Measurements from ENCODE around the gene ZNF761. TPM values are rescaled to one million over a fixed set of nuclear protein-coding genes. Genes with fewer than 3 reads are reported as not detected.
"Not testable (repeated sequence)": the region's sequence is repeated elsewhere in the genome, so short reads cannot be mapped to it uniquely, and the experiment has no call there.

ZNF761 gene
- total and polyA plus RNA-seq, 2 of the 13 experiments (the other 11 are each of a cell fraction or from before 2014, with no cell fraction given) = 11.6 to 16.2 TPM

DNA sequence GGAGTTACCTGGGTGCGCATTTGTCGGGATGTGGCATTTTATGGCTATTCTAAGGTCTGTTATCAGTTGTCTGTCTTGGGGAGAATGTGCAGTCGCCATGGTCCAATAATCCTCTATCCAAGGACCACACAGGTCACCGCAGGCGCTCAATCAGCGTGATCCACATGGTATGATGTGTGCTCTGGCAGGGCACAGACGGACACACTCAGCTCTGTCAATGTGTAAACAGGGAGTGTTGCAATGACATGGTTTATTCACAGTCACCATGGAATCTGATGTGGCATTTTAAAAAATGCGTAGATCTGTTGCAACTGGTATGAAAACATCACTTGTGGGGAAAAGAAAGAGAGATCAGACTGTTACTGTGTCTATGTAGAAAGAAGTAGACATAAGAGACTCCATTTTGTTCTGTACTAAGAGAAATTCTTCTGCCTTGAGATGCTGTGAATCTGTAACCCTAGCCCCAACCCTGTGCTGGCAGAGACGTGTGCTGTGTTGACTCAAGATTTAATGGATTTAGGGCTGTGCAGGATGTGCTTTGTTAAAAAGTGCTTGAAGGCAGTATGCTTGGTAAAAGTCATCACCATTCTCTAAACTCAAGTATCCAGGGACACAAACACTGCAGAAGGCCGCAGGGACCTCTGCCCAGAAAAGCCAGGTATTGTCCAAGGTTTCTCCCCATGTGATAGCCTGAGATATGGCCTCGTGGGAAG lies 65.7 kb downstream of the ZNF761 start:
- ATAC-seq (peak; percentile 100), FAIRE-seq (peak; percentile 91), DNase-seq (ENCODE audit: low spot score) (peak; percentile 92)
- intact Hi-C loops (cut with micrococcal nuclease; ENCODE audit: unreplicated experiment); H3K27me3 ChIP-seq (ENCODE audit: control insufficient read depth in 1 of 2, insufficient read depth in 2 of 2, low read length in 2 of 2); H2AFZ ChIP-seq (ENCODE audit: low read length); H4K20me1 ChIP-seq (ENCODE audit: insufficient read depth, low read length); H3K79me2 ChIP-seq (ENCODE audit: insufficient read depth, low read length); in situ Hi-C loops (cut with HindIII; ENCODE audit: extremely low pct_ligation_motif_present, low pct_unique_long_range_greater_than_20kb); BruUV-seq (replicated peaks); CTCF ChIA-PET (ENCODE audit: low intra/inter-chr PET ratio, low total read pairs); H3K36me3 ChIP-seq (replicated peaks in 1 of 2; ENCODE audit: control insufficient read depth in 1 of 2, insufficient read depth in 2 of 2, low read length in 2 of 2); H3K9me3 ChIP-seq (ENCODE audit: low read length): not testable (repeated sequence)
- H3K27ac ChIP-seq (ENCODE audit: extremely low read length, insufficient read depth, low read length) = peak overlapping the region; percentile 73
- WGBS (ENCODE audit: low lambda C conversion rate) = 20% methylated on average over 11 of the region's 11 CpGs
- H3K9ac ChIP-seq (ENCODE audit: insufficient read depth, low read depth, low read length) = peak overlapping the region; percentile 49
- H3K4me3 ChIP-seq (replicated peaks in 1 of 3; ENCODE audit: insufficient read depth in 1 of 3, low read depth in 2 of 3, low read length in 3 of 3) = peak overlapping the region in 1 of 3 experiments; percentile 40; a peak in 1 of 6 replicates
- H3K4me2 ChIP-seq (ENCODE audit: low read depth, low read length) = peak overlapping the region; percentile 60
- POLR2A ChIA-PET = interaction anchor here (2.2 kb wide), 1 partner anchor 10 kb away, joined by 5 read pairs; no protein-coding TSS in a partner anchor
- H3K4me1 ChIP-seq (ENCODE audit: insufficient read depth, low read length) = peaks cover 25% of the 10 kb centered on the region
- TF ChIP-seq DMAP1 (CRISPR knock-in tag; IDR thresholded peaks at IDR 0.05) = peak; percentile 58; the same call in 1 of the 2 replicates
- peak; percentile 28; the same call in 1 of the 2 replicates for TF ChIP-seq TBX3 (IDR thresholded peaks at IDR 0.05; ENCODE audit: borderline replicate concordance)
- peak; percentile 57; the same call in 1 of the 2 replicates for TF ChIP-seq RXRA (CRISPR knock-in tag; IDR thresholded peaks at IDR 0.05)
- 0 out of 2 replicates have a peak, but pooled peaks have one; percentile 32 for TF ChIP-seq NFKBIZ (CRISPR knock-in tag; IDR thresholded peaks at IDR 0.05)
- peak; percentile 29; the same call in 1 of the 2 replicates for TF ChIP-seq ZBTB21 (CRISPR knock-in tag; IDR thresholded peaks at IDR 0.05)
- TF ChIP-seq FOXK1 (CRISPR knock-in tag; IDR thresholded peaks at IDR 0.05; ENCODE audit: borderline replicate concordance, low read depth) = peak; percentile 96
- peak; percentile 74 for TF ChIP-seq FOXJ3 (CRISPR knock-in tag; IDR thresholded peaks at IDR 0.05; ENCODE audit: borderline replicate concordance)
- peak; percentile 76 for TF ChIP-seq MED1 (CRISPR knock-in tag; IDR thresholded peaks at IDR 0.05)
- TF ChIP-seq CEBPG (CRISPR knock-in tag; IDR thresholded peaks at IDR 0.05) = peak; percentile 93
- TF ChIP-seq, protein P1, sequence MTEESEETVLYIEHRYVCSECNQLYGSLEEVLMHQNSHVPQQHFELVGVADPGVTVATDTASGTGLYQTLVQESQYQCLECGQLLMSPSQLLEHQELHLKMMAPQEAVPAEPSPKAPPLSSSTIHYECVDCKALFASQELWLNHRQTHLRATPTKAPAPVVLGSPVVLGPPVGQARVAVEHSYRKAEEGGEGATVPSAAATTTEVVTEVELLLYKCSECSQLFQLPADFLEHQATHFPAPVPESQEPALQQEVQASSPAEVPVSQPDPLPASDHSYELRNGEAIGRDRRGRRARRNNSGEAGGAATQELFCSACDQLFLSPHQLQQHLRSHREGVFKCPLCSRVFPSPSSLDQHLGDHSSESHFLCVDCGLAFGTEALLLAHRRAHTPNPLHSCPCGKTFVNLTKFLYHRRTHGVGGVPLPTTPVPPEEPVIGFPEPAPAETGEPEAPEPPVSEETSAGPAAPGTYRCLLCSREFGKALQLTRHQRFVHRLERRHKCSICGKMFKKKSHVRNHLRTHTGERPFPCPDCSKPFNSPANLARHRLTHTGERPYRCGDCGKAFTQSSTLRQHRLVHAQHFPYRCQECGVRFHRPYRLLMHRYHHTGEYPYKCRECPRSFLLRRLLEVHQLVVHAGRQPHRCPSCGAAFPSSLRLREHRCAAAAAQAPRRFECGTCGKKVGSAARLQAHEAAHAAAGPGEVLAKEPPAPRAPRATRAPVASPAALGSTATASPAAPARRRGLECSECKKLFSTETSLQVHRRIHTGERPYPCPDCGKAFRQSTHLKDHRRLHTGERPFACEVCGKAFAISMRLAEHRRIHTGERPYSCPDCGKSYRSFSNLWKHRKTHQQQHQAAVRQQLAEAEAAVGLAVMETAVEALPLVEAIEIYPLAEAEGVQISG (CRISPR knock-in tag; IDR thresholded peaks at IDR 0.05) = peak; percentile 25; the same call in 1 of the 2 replicates
- 0 out of 2 replicates have a peak, but pooled peaks have one; percentile 38 for TF ChIP-seq GATAD1 (CRISPR knock-in tag; IDR thresholded peaks at IDR 0.05)
- TF ChIP-seq THAP11 (CRISPR knock-in tag; IDR thresholded peaks at IDR 0.05) = peak; percentile 57
- TF ChIP-seq, protein P2, sequence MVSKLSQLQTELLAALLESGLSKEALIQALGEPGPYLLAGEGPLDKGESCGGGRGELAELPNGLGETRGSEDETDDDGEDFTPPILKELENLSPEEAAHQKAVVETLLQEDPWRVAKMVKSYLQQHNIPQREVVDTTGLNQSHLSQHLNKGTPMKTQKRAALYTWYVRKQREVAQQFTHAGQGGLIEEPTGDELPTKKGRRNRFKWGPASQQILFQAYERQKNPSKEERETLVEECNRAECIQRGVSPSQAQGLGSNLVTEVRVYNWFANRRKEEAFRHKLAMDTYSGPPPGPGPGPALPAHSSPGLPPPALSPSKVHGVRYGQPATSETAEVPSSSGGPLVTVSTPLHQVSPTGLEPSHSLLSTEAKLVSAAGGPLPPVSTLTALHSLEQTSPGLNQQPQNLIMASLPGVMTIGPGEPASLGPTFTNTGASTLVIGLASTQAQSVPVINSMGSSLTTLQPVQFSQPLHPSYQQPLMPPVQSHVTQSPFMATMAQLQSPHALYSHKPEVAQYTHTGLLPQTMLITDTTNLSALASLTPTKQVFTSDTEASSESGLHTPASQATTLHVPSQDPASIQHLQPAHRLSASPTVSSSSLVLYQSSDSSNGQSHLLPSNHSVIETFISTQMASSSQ (IDR thresholded peaks at IDR 0.05; ENCODE audit: low read depth) = peak; percentile 47
- TF ChIP-seq, protein P2 (CRISPR knock-in tag; IDR thresholded peaks at IDR 0.05; ENCODE audit: borderline replicate concordance) = peak; percentile 66; the same call in 1 of the 2 replicates
- TF ChIP-seq, protein P3, sequence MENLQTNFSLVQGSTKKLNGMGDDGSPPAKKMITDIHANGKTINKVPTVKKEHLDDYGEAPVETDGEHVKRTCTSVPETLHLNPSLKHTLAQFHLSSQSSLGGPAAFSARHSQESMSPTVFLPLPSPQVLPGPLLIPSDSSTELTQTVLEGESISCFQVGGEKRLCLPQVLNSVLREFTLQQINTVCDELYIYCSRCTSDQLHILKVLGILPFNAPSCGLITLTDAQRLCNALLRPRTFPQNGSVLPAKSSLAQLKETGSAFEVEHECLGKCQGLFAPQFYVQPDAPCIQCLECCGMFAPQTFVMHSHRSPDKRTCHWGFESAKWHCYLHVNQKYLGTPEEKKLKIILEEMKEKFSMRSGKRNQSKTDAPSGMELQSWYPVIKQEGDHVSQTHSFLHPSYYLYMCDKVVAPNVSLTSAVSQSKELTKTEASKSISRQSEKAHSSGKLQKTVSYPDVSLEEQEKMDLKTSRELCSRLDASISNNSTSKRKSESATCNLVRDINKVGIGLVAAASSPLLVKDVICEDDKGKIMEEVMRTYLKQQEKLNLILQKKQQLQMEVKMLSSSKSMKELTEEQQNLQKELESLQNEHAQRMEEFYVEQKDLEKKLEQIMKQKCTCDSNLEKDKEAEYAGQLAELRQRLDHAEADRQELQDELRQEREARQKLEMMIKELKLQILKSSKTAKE (CRISPR knock-in tag; IDR thresholded peaks at IDR 0.05; ENCODE audit: borderline replicate concordance) = peak; percentile 55; the same call in 1 of the 2 replicates

Measured in HepG2 (cell line).